Upper lobe of left lung (tissue), 6 donors: ENCODE measurements around the gene ADD2. TPM values are rescaled to one million over a fixed set of nuclear protein-coding genes. Genes with fewer than 3 reads are reported as not detected.

Source experiments
- ATAC-seq, 2 donors: fragments of 200-7000 bp; cut with Tn5 transposase; one replicate each; pipeline ENCODE4 v1.9.1; 2022; ENCODE audit warnings: mild to moderate bottlenecking in 2 of 2, moderate library complexity in 2 of 2; ENCODE audit not compliant: low FRiP score in 2 of 2
- DNase-seq, 2 donors: peaks; one replicate each; pipeline ENCODE4 v3.0.0-alpha.2; 2019 to 2020
- H3K27ac ChIP-seq, 4 donors: fragments of 200-600 bp; sonication (generic); one replicate each; pipeline ENCODE4 v1.5.1; 2016 to 2019
- H3K27me3 ChIP-seq, 4 donors: fragments of 200-600 bp; sonication (generic); one replicate each; pipeline ENCODE4 v1.5.1; 2017 to 2019
- H3K36me3 ChIP-seq, 4 donors: fragments of 200-600 bp; sonication (generic); one replicate each; pipeline ENCODE4 v1.5.1; 2016 to 2019
- H3K4me1 ChIP-seq, 4 donors: fragments of 200-600 bp; sonication (generic); one replicate each; pipeline ENCODE4 v1.5.1; 2018 to 2019
- H3K4me3 ChIP-seq, 4 donors: fragments of 200-600 bp; sonication (generic); one replicate each; pipeline ENCODE4 v1.5.1; 2017 to 2019; ENCODE audit warnings: mild to moderate bottlenecking in 2 of 4, moderate library complexity in 1 of 4
- H3K9me3 ChIP-seq, 4 donors: fragments of 200-600 bp; sonication (generic); one replicate each; pipeline ENCODE4 v1.5.1; 2018 to 2019
- EP300 ChIP-seq, 4 donors: sonication (generic); formaldehyde crosslinking; IDR thresholded peaks; one replicate each; pipeline ENCODE4 v1.5.1; 2017; ENCODE audit warnings: antibody characterized with exemption in 4 of 4, control low read depth in 2 of 4
- POLR2A ChIP-seq, 4 donors: fragments of 450-650 bp; IDR thresholded peaks; one replicate each; pipeline ENCODE4 v1.5.1; 2016 to 2017; ENCODE audit warnings: antibody characterized with exemption in 4 of 4, mild to moderate bottlenecking in 2 of 4
- POLR2AphosphoS5 ChIP-seq, 2 donors: sonication (generic); formaldehyde crosslinking; IDR thresholded peaks; one replicate each; pipeline ENCODE4 v1.5.1; 2017; ENCODE audit warnings: antibody characterized with exemption in 2 of 2
- WGBS, 2 donors: methylation state at CpG; one replicate each; pipeline ENCODE4 v1.1.5; 2017 to 2018; 5-methylcytosine and 5-hydroxymethylcytosine counted together
- total RNA-seq, 6 donors: library from RNA; depleted of rRNA in 4 of 6; stranded (reverse); fragments of >200 nt in 4 of 6; gene quantifications; one replicate each; pipeline versions ENCODE4 v1.1.0 to v1.2.1, GENCODE V29; 2016 to 2021
- TF ChIP-seq, protein P1 (sequence below), 6 experiments: fragments of 450-650 bp in 4 of 6; fragments of 200-600 bp in 2 of 6; sonication (generic) in 2 of 6; IDR thresholded peaks; one replicate each; pipeline ENCODE4 v1.5.1; 2016 to 2019; ENCODE audit warnings: antibody characterized with exemption in 6 of 6
- donor health status: DM: no; HTN: no; CAD: no; lungs with moderate emphysema.
- donor health status: DM: no; HTN: yes; CAD: no; lungs with severe emphysema.

ADD2 gene
- total RNA-seq, 6 donors from 2014 or later = under 0.01 to 3.3 (median 0.50) TPM

GRCh38 chr2:70673041-70673647 lies 94.9 kb downstream of the ADD2 start:
- WGBS, 2 donors = 67% methylated on average over 7 of the region's 7 CpGs
- H3K27me3 ChIP-seq = no peaks in the 10 kb centered on the region
- no peak for DNase-seq
- TF ChIP-seq EP300 (IDR thresholded peaks at IDR 0.05) (no peak), POLR2A (IDR thresholded peaks at IDR 0.05) (no peak), POLR2AphosphoS5 (IDR thresholded peaks at IDR 0.05) (no peak)
- TF ChIP-seq, protein P1, sequence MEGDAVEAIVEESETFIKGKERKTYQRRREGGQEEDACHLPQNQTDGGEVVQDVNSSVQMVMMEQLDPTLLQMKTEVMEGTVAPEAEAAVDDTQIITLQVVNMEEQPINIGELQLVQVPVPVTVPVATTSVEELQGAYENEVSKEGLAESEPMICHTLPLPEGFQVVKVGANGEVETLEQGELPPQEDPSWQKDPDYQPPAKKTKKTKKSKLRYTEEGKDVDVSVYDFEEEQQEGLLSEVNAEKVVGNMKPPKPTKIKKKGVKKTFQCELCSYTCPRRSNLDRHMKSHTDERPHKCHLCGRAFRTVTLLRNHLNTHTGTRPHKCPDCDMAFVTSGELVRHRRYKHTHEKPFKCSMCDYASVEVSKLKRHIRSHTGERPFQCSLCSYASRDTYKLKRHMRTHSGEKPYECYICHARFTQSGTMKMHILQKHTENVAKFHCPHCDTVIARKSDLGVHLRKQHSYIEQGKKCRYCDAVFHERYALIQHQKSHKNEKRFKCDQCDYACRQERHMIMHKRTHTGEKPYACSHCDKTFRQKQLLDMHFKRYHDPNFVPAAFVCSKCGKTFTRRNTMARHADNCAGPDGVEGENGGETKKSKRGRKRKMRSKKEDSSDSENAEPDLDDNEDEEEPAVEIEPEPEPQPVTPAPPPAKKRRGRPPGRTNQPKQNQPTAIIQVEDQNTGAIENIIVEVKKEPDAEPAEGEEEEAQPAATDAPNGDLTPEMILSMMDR (IDR thresholded peaks at IDR 0.05) = no peak
- H3K4me3 ChIP-seq = no peak overlapping the region
- ATAC-seq = no peak
- no peaks in the 10 kb centered on the region for H3K9me3 ChIP-seq
- no peaks in the 10 kb centered on the region for H3K36me3 ChIP-seq
- H3K4me1 ChIP-seq = no peaks in the 10 kb centered on the region
- H3K27ac ChIP-seq = no peak overlapping the region

- no peaks in the 10 kb centered on the region for H3K4me1 ChIP-seq
- H3K9me3 ChIP-seq = no peaks in the 10 kb centered on the region
- H3K36me3 ChIP-seq = no peaks in the 10 kb centered on the region
- ATAC-seq (no peak), DNase-seq (no peak)
- TF ChIP-seq POLR2AphosphoS5 (IDR thresholded peaks at IDR 0.05) = no peak
- TF ChIP-seq EP300 (IDR thresholded peaks at IDR 0.05) = no peak
- TF ChIP-seq, protein P1 (IDR thresholded peaks at IDR 0.05) = no peak
- 93 to 94% methylated on average over 7 of the region's 7 CpGs for WGBS, 2 donors
- H3K27me3 ChIP-seq = no peaks in the 10 kb centered on the region
- no peak overlapping the region for H3K27ac ChIP-seq
- H3K4me3 ChIP-seq = no peak overlapping the region
Observed at GRCh38 chr2:70671092-70671675, 96.8 kb downstream of the ADD2 start.

DNA sequence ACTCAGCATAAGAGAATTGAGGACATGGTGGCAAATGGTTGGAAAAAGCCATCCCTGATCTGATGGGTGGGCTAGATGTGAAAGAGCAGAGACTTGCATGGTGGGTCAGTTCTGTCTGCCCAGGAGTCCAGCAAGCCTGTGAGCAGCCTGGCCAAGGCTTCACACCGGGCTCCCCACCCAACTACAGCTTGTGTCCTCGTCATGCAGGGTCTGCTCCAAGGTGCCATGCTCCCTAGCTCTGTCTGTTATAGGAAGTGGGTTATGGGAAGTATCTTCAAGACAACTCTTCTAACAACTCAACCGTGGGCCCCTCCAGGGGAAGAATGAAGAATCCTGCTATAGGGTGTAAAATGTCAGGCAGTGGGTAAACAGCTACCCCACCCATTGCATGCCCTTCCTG lies 97.4 kb downstream of the ADD2 start:
- TF ChIP-seq POLR2A (IDR thresholded peaks at IDR 0.05) (no peak), POLR2AphosphoS5 (IDR thresholded peaks at IDR 0.05) (no peak), EP300 (IDR thresholded peaks at IDR 0.05) (no peak)
- TF ChIP-seq, protein P1 (IDR thresholded peaks at IDR 0.05) = no peak
- Histone ChIP-seq H3K9me3 (no peaks in the 10 kb centered on the region), H3K4me1 (no peaks in the 10 kb centered on the region), H3K4me3 (no peak overlapping the region), H3K36me3 (no peaks in the 10 kb centered on the region), H3K27me3 (no peaks in the 10 kb centered on the region), H3K27ac (no peak overlapping the region)
- 73 to 82% methylated on average over 3 of the region's 3 CpGs for WGBS, 2 donors
- DNase-seq (no peak), ATAC-seq (no peak)

GRCh38 chr2:70670202-70670601 lies 97.8 kb downstream of the ADD2 start:
- no peaks in the 10 kb centered on the region for H3K27me3 ChIP-seq

More at GRCh38 chr2:70670202-70670601, 97.8 kb downstream of the ADD2 start:
- Histone ChIP-seq H3K4me1 (no peaks in the 10 kb centered on the region), H3K4me3 (no peak overlapping the region), H3K27ac (no peak overlapping the region), H3K36me3 (no peaks in the 10 kb centered on the region), H3K9me3 (no peaks in the 10 kb centered on the region)
- DNase-seq (no peak), ATAC-seq (no peak)
- TF ChIP-seq POLR2AphosphoS5 (IDR thresholded peaks at IDR 0.05) = no peak
- TF ChIP-seq, protein P1 (IDR thresholded peaks at IDR 0.05) = no peak
- TF ChIP-seq EP300 (IDR thresholded peaks at IDR 0.05) = no peak
- TF ChIP-seq POLR2A (IDR thresholded peaks at IDR 0.05) = no peak
- 93 to 94% methylated on average over 1 of the region's 1 CpG for WGBS, 2 donors
